Progenitor cell of endocrine pancreas (in vitro differentiated cells): ENCODE data around the gene ANAPC4. TPM values are rescaled to one million over a fixed set of nuclear protein-coding genes. Genes with fewer than 3 reads are reported as not detected.

Experiments used
- DNase-seq: peaks from one replicate; pipeline ENCODE4 v3.0.0; 2021; ENCODE audit warnings: low spot score; ENCODE audit not compliant: unreplicated experiment
- H3K27ac Mint-ChIP-seq: 2 replicates; pipeline ENCODE4 v1.8.0; 2021; ENCODE audit warnings: mild to moderate bottlenecking, moderate library complexity, mixed read lengths
- H3K27me3 Mint-ChIP-seq: 2 replicates; pipeline ENCODE4 v1.8.0; 2021; ENCODE audit warnings: mixed read lengths
- H3K36me3 Mint-ChIP-seq: 2 replicates; pipeline ENCODE4 v1.8.0; 2022; ENCODE audit warnings: mixed read lengths; ENCODE audit not compliant: insufficient read depth
- H3K4me1 Mint-ChIP-seq: 2 replicates; pipeline ENCODE4 v1.8.0; 2021; ENCODE audit warnings: low read depth, mixed read lengths
- H3K4me3 Mint-ChIP-seq: 2 replicates; pipeline ENCODE4 v1.8.0; 2021; ENCODE audit warnings: low read depth, mild to moderate bottlenecking, moderate library complexity, mixed read lengths
- H3K9me3 Mint-ChIP-seq: 2 replicates; pipeline ENCODE4 v1.8.0; 2021; ENCODE audit warnings: low read depth, mixed read lengths
- CTCF ChIP-seq: fragments of 200-600 bp; sonication (generic); IDR thresholded peaks from one replicate; pipeline ENCODE4 v1.5.0; 2021; ENCODE audit warnings: antibody characterized with exemption, mild to moderate bottlenecking; ENCODE audit not compliant: unreplicated experiment
- total RNA-seq: library from RNA; stranded (reverse); gene quantifications from 2 replicates; pipeline ENCODE4 v1.2.1, GENCODE V29; 2021

The ANAPC4 gene
- total RNA-seq, 1 donor from 2014 or later: 39.5 TPM

GRCh38 chr4:25397305-25397704 is 20.2 kb downstream of the ANAPC4 start:
- no peak overlapping the region for H3K27ac Mint-ChIP-seq
- H3K4me1 Mint-ChIP-seq: peaks cover 8% of the 10 kb centered on the region
- peaks cover 48% of the 10 kb centered on the region for H3K36me3 Mint-ChIP-seq
- H3K9me3 Mint-ChIP-seq: peaks cover 4% of the 10 kb centered on the region
- TF ChIP-seq CTCF: no peak
- no peak for DNase-seq
- no peak overlapping the region for H3K4me3 Mint-ChIP-seq
- no peaks in the 10 kb centered on the region for H3K27me3 Mint-ChIP-seq

GRCh38 chr4:25399510-25399909 is 22.4 kb downstream of the ANAPC4 start:
- H3K9me3 Mint-ChIP-seq: peaks cover 4% of the 10 kb centered on the region
- H3K27ac Mint-ChIP-seq: peak overlapping the region; percentile 6
- TF ChIP-seq CTCF: no peak
- no peak overlapping the region for H3K4me3 Mint-ChIP-seq
- DNase-seq: no peak
- no peaks in the 10 kb centered on the region for H3K27me3 Mint-ChIP-seq
- H3K36me3 Mint-ChIP-seq: peaks cover 43% of the 10 kb centered on the region
- peaks cover 8% of the 10 kb centered on the region for H3K4me1 Mint-ChIP-seq

GRCh38 chr4:25401066-25401465 is 24.0 kb downstream of the ANAPC4 start:
- no peak for TF ChIP-seq CTCF
- H3K4me3 Mint-ChIP-seq: no peak overlapping the region
- peaks cover 35% of the 10 kb centered on the region for H3K36me3 Mint-ChIP-seq
- H3K4me1 Mint-ChIP-seq: peaks cover 8% of the 10 kb centered on the region
- no peak overlapping the region for H3K27ac Mint-ChIP-seq
- peaks cover 4% of the 10 kb centered on the region for H3K9me3 Mint-ChIP-seq
- no peak for DNase-seq
- H3K27me3 Mint-ChIP-seq: no peaks in the 10 kb centered on the region

- H3K27ac Mint-ChIP-seq: no peak overlapping the region
- no peaks in the 10 kb centered on the region for H3K9me3 Mint-ChIP-seq
- H3K4me3 Mint-ChIP-seq: no peak overlapping the region
- TF ChIP-seq CTCF: no peak
- peaks cover 8% of the 10 kb centered on the region for H3K4me1 Mint-ChIP-seq
- H3K36me3 Mint-ChIP-seq: peaks cover 21% of the 10 kb centered on the region
- no peak for DNase-seq
- no peaks in the 10 kb centered on the region for H3K27me3 Mint-ChIP-seq
Observed at GRCh38 chr4:25402521-25402920, 25.5 kb downstream of the ANAPC4 start.

- Mint-ChIP-seq H3K9me3 (no peaks in the 10 kb centered on the region), H3K27ac (no peak overlapping the region), H3K4me3 (no peak overlapping the region), H3K27me3 (no peaks in the 10 kb centered on the region), H3K4me1 (peaks cover 8% of the 10 kb centered on the region), H3K36me3 (peaks cover 14% of the 10 kb centered on the region)
- TF ChIP-seq CTCF: no peak
- no peak for DNase-seq
Observed at GRCh38 chr4:25403699-25404098, 26.6 kb downstream of the ANAPC4 start.
